ENCODE results near the gene FOXO6.

DNA sequence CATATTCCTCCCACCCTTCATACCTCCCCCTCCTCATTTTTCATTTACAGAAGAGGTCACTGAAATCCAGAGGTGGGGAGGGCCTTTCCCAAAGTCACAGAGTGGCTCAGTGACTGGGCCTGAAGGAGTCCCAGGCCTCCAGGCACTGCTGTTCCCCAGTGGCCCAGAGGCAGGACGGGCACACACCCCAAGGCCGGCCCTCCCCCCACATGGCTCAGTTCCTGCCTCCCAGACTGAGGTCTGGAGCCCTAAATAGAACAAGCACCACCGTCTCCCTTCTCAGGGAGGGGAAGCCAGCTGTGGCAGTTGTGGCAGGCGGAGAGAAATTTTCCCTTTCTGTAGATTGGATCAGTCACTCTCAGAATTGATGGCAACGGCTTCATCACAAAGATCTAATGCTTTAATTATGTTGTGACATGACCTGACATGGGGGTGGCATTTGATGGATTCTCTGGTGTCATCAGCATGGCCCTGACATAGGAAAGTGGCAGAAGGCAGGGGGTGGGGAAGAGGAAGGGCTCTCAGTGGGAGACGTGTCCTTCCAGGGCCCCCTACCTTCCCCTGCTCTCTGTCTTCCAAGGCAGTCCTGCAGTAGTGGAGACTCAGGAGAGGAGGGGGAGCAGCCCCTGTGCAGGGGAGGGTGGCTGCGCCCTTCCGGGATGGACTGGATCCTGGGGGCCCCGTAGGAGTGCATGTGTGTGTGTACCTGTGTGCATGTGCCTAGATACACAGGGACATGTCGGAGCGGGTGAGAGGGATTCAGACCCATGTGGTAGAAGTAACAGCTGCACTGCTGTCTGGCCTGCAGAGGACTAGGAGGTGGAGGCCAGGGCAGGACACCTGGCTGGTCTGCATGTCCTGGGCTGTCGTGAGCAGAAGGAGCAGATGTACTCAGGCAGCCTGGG, 41.2 kb upstream of the FOXO6 start:
- TF ChIP-seq TARDBP (IDR thresholded peaks at IDR 0.05; ENCODE audit: borderline replicate concordance) (no peak), NBN (IDR thresholded peaks at IDR 0.05) (no peak)
